MM.1S (cell line): ENCODE measurements around the gene RECQL5.
A peak's percentile ranks its signal among the peaks of the same experiment; 100 is the strongest.

Experiments
- DNase-seq: peaks from one replicate; pipeline ENCODE4 v3.0.0-alpha.2; 2015
- H2AFZ ChIP-seq: fragments of 300-600 bp; sonication (generic); 2 replicates; pipeline ENCODE4 v1.6.0; 2016; ENCODE audit warnings: antibody characterized with exemption, low read length
- H3F3A ChIP-seq: fragments of 300-600 bp; sonication (generic); 2 replicates; pipeline ENCODE4 v1.6.1; 2016; ENCODE audit warnings: mild to moderate bottlenecking, antibody characterized with exemption, low read length, moderate library complexity, mixed read lengths; ENCODE audit not compliant: insufficient read depth
- H3K27ac ChIP-seq: fragments of 300-600 bp; sonication (generic); 2 replicates; pipeline ENCODE4 v1.5.1; 2016; ENCODE audit warnings: mild to moderate bottlenecking, low read length
- H3K27me3 ChIP-seq: fragments of 300-600 bp; sonication (generic); replicated peaks from 2 replicates; pipeline ENCODE4 v1.6.0; 2016; ENCODE audit warnings: low read length; ENCODE audit not compliant: insufficient read depth
- H3K36me3 ChIP-seq: fragments of 300-600 bp; sonication (generic); replicated peaks from 2 replicates; pipeline ENCODE4 v1.6.1; 2016; ENCODE audit warnings: mild to moderate bottlenecking, low read length, mixed read lengths; ENCODE audit not compliant: insufficient read depth
- H3K4me1 ChIP-seq: fragments of 300-600 bp; sonication (generic); 2 replicates; pipeline ENCODE4 v1.6.1; 2016; ENCODE audit warnings: low read length, mixed read lengths
- H3K4me2 ChIP-seq: fragments of 300-600 bp; sonication (generic); 2 replicates; pipeline ENCODE4 v1.6.0; 2016; ENCODE audit warnings: low read depth, low read length
- H3K4me3 ChIP-seq: fragments of 300-600 bp; sonication (generic); 2 replicates; pipeline ENCODE4 v1.5.1; 2016; ENCODE audit warnings: low read length, mixed read lengths
- H3K79me2 ChIP-seq: fragments of 300-600 bp; sonication (generic); 2 replicates; pipeline ENCODE4 v1.6.1; 2016; ENCODE audit warnings: mixed run types, low read length, mixed read lengths
- H3K9ac ChIP-seq: fragments of 300-600 bp; sonication (generic); 2 replicates; pipeline ENCODE4 v1.6.1; 2016; ENCODE audit warnings: low read length, mixed read lengths
- H3K9me2 ChIP-seq: fragments of 300-600 bp; sonication (generic); replicated peaks from 2 replicates; pipeline ENCODE4 v1.6.1; 2016; ENCODE audit warnings: mild to moderate bottlenecking, low read length, mixed read lengths; ENCODE audit not compliant: insufficient read depth
- H3K9me3 ChIP-seq: fragments of 300-600 bp; sonication (generic); replicated peaks from 2 replicates; pipeline ENCODE4 v1.6.1; 2016; ENCODE audit warnings: mild to moderate bottlenecking, low read length, mixed read lengths; ENCODE audit not compliant: insufficient read depth
- H4K20me1 ChIP-seq: fragments of 300-600 bp; sonication (generic); 2 replicates; pipeline ENCODE4 v1.6.1; 2016; ENCODE audit warnings: mild to moderate bottlenecking, low read length, moderate library complexity, mixed read lengths; ENCODE audit not compliant: insufficient read depth
- CTCF ChIP-seq: fragments of 300-600 bp; sonication (generic); IDR thresholded peaks from 2 replicates; pipeline ENCODE4 v1.5.1; 2016; ENCODE audit warnings: antibody characterized with exemption, low read length, mixed read lengths
- EZH2 ChIP-seq: fragments of 300-600 bp; sonication (generic); optimal IDR thresholded peaks from 2 replicates; pipeline ENCODE3; 2017; ENCODE audit warnings: low read depth, mild to moderate bottlenecking, antibody characterized with exemption, low read length, mixed read lengths
- EZH2phosphoT487 ChIP-seq: fragments of 300-600 bp; sonication (generic); IDR thresholded peaks from 2 replicates; pipeline ENCODE4 v1.6.1; 2018; ENCODE audit warnings: antibody characterized with exemption, low read length

RECQL5 gene

GRCh38 chr17:75601057-75601987, 65.6 kb downstream of the RECQL5 start:
- H2AFZ ChIP-seq: no peak overlapping the region
- TF ChIP-seq CTCF (peak; percentile 86), EZH2phosphoT487 (no peak)
- H3K9me2 ChIP-seq: no peaks in the 10 kb centered on the region
- no peaks in the 10 kb centered on the region for H3F3A ChIP-seq
- no peaks in the 10 kb centered on the region for H3K4me1 ChIP-seq
- peak; percentile 67 for DNase-seq
- H3K9ac ChIP-seq: no peak overlapping the region
- H3K9me3 ChIP-seq: no peaks in the 10 kb centered on the region
- H3K27ac ChIP-seq: no peak overlapping the region
- peaks cover 17% of the 10 kb centered on the region for H3K27me3 ChIP-seq
- no peak overlapping the region for H3K4me2 ChIP-seq
- H3K4me3 ChIP-seq: no peak overlapping the region
- no peaks in the 10 kb centered on the region for H4K20me1 ChIP-seq
- no peaks in the 10 kb centered on the region for H3K36me3 ChIP-seq
- H3K79me2 ChIP-seq: no peaks in the 10 kb centered on the region

DNA sequence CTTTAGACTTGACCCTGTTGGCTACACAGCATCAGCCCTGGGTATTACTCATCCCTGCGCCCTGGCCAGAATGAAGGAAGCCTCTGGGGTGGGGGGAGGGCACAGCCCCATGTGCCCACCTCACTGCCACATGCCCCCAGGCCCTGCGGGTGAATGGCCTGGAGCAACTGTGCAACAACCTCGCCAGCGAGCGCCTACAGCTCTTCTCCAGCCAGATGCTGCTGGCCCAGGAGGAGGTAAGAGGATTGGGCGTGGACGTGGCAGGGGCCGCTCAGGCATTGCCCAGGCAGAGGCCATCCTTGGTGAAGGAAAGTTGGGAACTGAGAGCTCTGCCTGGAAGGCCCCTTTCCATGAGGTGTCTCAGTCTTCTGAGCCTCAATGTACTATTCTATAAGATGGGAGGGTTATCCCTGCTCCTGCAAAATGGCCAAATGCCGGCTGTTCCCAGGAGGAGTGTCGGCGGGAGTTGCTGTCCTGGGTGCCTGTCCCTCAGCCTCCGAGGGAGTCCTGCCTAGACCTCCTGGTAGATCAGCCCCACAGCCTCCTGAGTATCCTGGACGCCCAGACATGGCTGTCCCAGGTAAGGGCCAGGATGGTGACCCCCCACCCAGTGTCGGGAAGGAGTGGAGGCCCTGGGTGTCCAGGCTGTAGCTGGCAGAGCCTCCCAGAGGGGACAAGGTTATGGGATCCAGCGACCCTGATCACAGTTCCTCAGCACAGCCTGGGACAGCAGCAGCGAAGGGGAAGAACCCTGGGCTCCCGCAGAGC, 70.5 kb downstream of the RECQL5 start:
- H3K27ac ChIP-seq: no peak overlapping the region
- H3K4me3 ChIP-seq: no peak overlapping the region
- H3K4me1 ChIP-seq: no peaks in the 10 kb centered on the region
- no peaks in the 10 kb centered on the region for H4K20me1 ChIP-seq
- H3K36me3 ChIP-seq: no peaks in the 10 kb centered on the region
- no peaks in the 10 kb centered on the region for H3F3A ChIP-seq
- peaks cover 51% of the 10 kb centered on the region for H3K27me3 ChIP-seq
- no peak for DNase-seq
- H2AFZ ChIP-seq: no peak overlapping the region
- H3K4me2 ChIP-seq: no peak overlapping the region
- no peak overlapping the region for H3K9ac ChIP-seq
- H3K79me2 ChIP-seq: no peaks in the 10 kb centered on the region
- H3K9me3 ChIP-seq: no peaks in the 10 kb centered on the region
- TF ChIP-seq EZH2phosphoT487: no peak
- no peak for TF ChIP-seq EZH2
- no peak for TF ChIP-seq CTCF
- no peaks in the 10 kb centered on the region for H3K9me2 ChIP-seq

GRCh38 chr17:75595920-75596313, 71.0 kb downstream of the RECQL5 start:
- Histone ChIP-seq H3K27ac (no peak overlapping the region), H3K4me1 (no peaks in the 10 kb centered on the region), H3K9me2 (no peaks in the 10 kb centered on the region), H3K9me3 (no peaks in the 10 kb centered on the region), H4K20me1 (no peaks in the 10 kb centered on the region), H3K9ac (no peak overlapping the region), H3K36me3 (no peaks in the 10 kb centered on the region), H3K27me3 (peaks cover 57% of the 10 kb centered on the region), H3K4me3 (no peak overlapping the region), H3K4me2 (no peak overlapping the region), H3F3A (no peaks in the 10 kb centered on the region), H3K79me2 (no peaks in the 10 kb centered on the region), H2AFZ (no peak overlapping the region)
- DNase-seq: no peak
- TF ChIP-seq EZH2: no peak
